GM12878 (cell line): ENCODE data around the gene FRK. TPM values are rescaled to one million over a fixed set of nuclear protein-coding genes. Genes with fewer than 3 reads are reported as not detected.

Experiments
- ASH2L ChIP-seq: fragments of 300-600, 200-600 bp; sonication (generic); IDR thresholded peaks from 2 replicates; pipeline ENCODE4 v1.6.1; 2017; ENCODE audit warnings: low read depth, mild to moderate bottlenecking, borderline replicate concordance
- BHLHE40 ChIP-seq, 2 experiments: fragments of 450-650 bp in 1 of 2; IDR thresholded peaks; 2 replicates each; pipeline ENCODE4 v1.6.1; 2011 to 2017; ENCODE audit warnings: low read depth in 2 of 2, borderline replicate concordance in 1 of 2, improper control_type of control experiment in 1 of 2, low read length in 1 of 2, mild to moderate bottlenecking in 1 of 2
- CBFB ChIP-seq: IDR thresholded peaks from 2 replicates; pipeline ENCODE4 v1.6.1; 2016; ENCODE audit warnings: antibody characterized with exemption, low read depth
- CEBPB ChIP-seq, 2 experiments: fragments of 150-350 bp in 1 of 2; IDR thresholded peaks; 2 replicates each; pipeline ENCODE4 v1.6.1; 2012 to 2014; ENCODE audit warnings: low read depth in 2 of 2, low read length in 2 of 2, borderline replicate concordance in 1 of 2, inconsistent platforms in 1 of 2
- CHD2 ChIP-seq: IDR thresholded peaks from 2 replicates; pipeline ENCODE4 v1.6.1; 2011; ENCODE audit warnings: low read depth, low read length, improper control_type of control experiment, borderline replicate concordance
- EP300 ChIP-seq, 2 experiments: fragments of 150-350 bp in 1 of 2; IDR thresholded peaks; 2 replicates each; pipeline ENCODE4 v1.6.1; 2011 to 2012; ENCODE audit warnings: low read depth in 2 of 2, low read length in 2 of 2, borderline replicate concordance in 1 of 2, improper control_type of control experiment in 1 of 2, inconsistent platforms in 1 of 2; ENCODE audit not compliant: control insufficient read depth in 1 of 2
- GABPA ChIP-seq: IDR thresholded peaks from 2 replicates; pipeline ENCODE4 v1.6.1; 2014; ENCODE audit warnings: antibody characterized with exemption, low read depth, mild to moderate bottlenecking, inconsistent platforms
- HDAC2 ChIP-seq: fragments of 200-600 bp; sonication (generic); IDR thresholded peaks from 2 replicates; pipeline ENCODE4 v1.6.1; 2017
- IKZF1 ChIP-seq: fragments of 450-650 bp; conservative IDR thresholded peaks from 2 replicates; pipeline ENCODE4 v1.6.1; 2017; ENCODE audit warnings: antibody characterized with exemption, mild to moderate bottlenecking
- IRF5 ChIP-seq: fragments of 450-650 bp; IDR thresholded peaks from 2 replicates; pipeline ENCODE4 v1.6.1; 2017; ENCODE audit warnings: borderline replicate concordance
- MEF2B ChIP-seq: fragments of 450-650 bp; IDR thresholded peaks from 2 replicates; pipeline ENCODE4 v1.6.1; 2018; ENCODE audit warnings: mild to moderate bottlenecking, moderate library complexity; ENCODE audit not compliant: partially characterized antibody, poor library complexity, severe bottlenecking
- MYB ChIP-seq: fragments of 150-350 bp; IDR thresholded peaks from 2 replicates; pipeline ENCODE4 v1.6.1; 2014; ENCODE audit warnings: mild to moderate bottlenecking, low read depth, low read length, borderline replicate concordance
- MYC ChIP-seq: IDR thresholded peaks from 2 replicates; pipeline ENCODE4 v1.6.1; 2011; ENCODE audit warnings: mild to moderate bottlenecking, low read length, moderate library complexity, inconsistent platforms; ENCODE audit not compliant: insufficient read depth, insufficient replicate concordance, insufficient read length, severe bottlenecking
- NR2F1 ChIP-seq: fragments of 450-650 bp; conservative IDR thresholded peaks from 2 replicates; pipeline ENCODE4 v1.6.1; 2017; ENCODE audit warnings: mild to moderate bottlenecking
- PAX8 ChIP-seq: fragments of 450-650 bp; IDR thresholded peaks from 2 replicates; pipeline ENCODE4 v1.6.1; 2017; ENCODE audit warnings: mild to moderate bottlenecking, moderate library complexity
- RAD51 ChIP-seq: fragments of 450-650 bp; IDR thresholded peaks from 2 replicates; pipeline ENCODE4 v1.6.1; 2016; ENCODE audit warnings: moderate library complexity, mild to moderate bottlenecking, inconsistent platforms
- SIX5 ChIP-seq: IDR thresholded peaks from 2 replicates; pipeline ENCODE4 v1.6.1; 2011; ENCODE audit warnings: mild to moderate bottlenecking, low read depth, low read length, moderate library complexity; ENCODE audit not compliant: severe bottlenecking
- SMAD1 ChIP-seq: fragments of 450-650 bp; IDR thresholded peaks from 2 replicates; pipeline ENCODE4 v1.6.1; 2018; ENCODE audit warnings: mild to moderate bottlenecking, low read depth; ENCODE audit not compliant: partially characterized antibody
- SMAD5 ChIP-seq: IDR thresholded peaks from 2 replicates; pipeline ENCODE4 v1.6.1; 2016; ENCODE audit warnings: antibody characterized with exemption, low read depth
- SP1 ChIP-seq: IDR thresholded peaks from one replicate; pipeline ENCODE4 v1.6.1; 2011; ENCODE audit warnings: low read depth, low read length
- ZBED1 ChIP-seq: IDR thresholded peaks from 2 replicates; pipeline ENCODE4 v1.6.1; 2016; ENCODE audit warnings: borderline replicate concordance
- polyA plus RNA-seq, 11 experiments: library from polyadenylated mRNA; depleted of rRNA in 4 of 11; unstranded in 6 of 11; stranded (reverse) in 5 of 11; fragments of >200 nt; fragmentation: Nextera tagmentation in 4 of 11; fragmentation: Illumina TruSeq in 1 of 11; extraction: Ambion mirVana in 4 of 11; extraction: Trizol in 1 of 11; gene quantifications; 1 replicate in 1 of 11; 2 replicates in 10 of 11; pipeline versions ENCODE4 v1.2.1 to v1.2.3, GENCODE V29; 2011 to 2016; ENCODE audit warnings: inconsistent platforms in 2 of 11, missing spikeins in 2 of 11, low read depth in 1 of 11
- total RNA-seq, 4 experiments: library from RNA; depleted of rRNA in 3 of 4; stranded (reverse); fragments of >200 nt in 3 of 4; fragmentation: Illumina TruSeq in 1 of 4; extraction: Trizol in 1 of 4; gene quantifications; 2 replicates each; pipeline versions ENCODE4 v1.2.1 to v1.2.3, GENCODE V29; 2013 to 2021
- TF ChIP-seq, protein P1 (sequence below): fragments of 450-650 bp; conservative IDR thresholded peaks from 2 replicates; pipeline ENCODE4 v1.6.1; 2017; ENCODE audit warnings: mild to moderate bottlenecking, moderate library complexity
- TF ChIP-seq, protein P2 (sequence below): fragments of 450-650 bp; IDR thresholded peaks from 2 replicates; pipeline ENCODE4 v1.6.1; 2017; ENCODE audit warnings: low read depth, mild to moderate bottlenecking, moderate library complexity
- TF ChIP-seq, protein P3 (sequence below): IDR thresholded peaks from 2 replicates; pipeline ENCODE4 v1.6.1; 2012; ENCODE audit warnings: low read depth, low read length, improper control_type of control experiment

FRK gene
- total and polyA plus RNA-seq, 10 of the 15 experiments (the other 5 are each of a cell fraction or from before 2014, with no cell fraction given): 0.29 to 2.4 (median 1.2) TPM

GRCh38 chr6:116059713-116060571 lies 749 bp downstream of the FRK start (continued):
- TF ChIP-seq MEF2B (peak; percentile 57), SP1 (no peak), SMAD1 (no peak), CHD2 (no peak), PAX8 (0 out of 2 replicates have a peak, but pooled peaks have one; percentile 35), ASH2L (no peak), EP300 (IDR thresholded peaks at IDR 0.05; ENCODE audit: borderline replicate concordance in 1 of 2, control insufficient read depth in 1 of 2, low read depth in 2 of 2, low read length in 2 of 2) (peak; percentile 38 to 58; a peak in 2 of 4 replicates), MYB (no peak), NR2F1 (peak; percentile 60; the same call in 1 of the 2 replicates), IRF5 (no peak), MYC (no peak), BHLHE40 (IDR thresholded peaks at IDR 0.05; ENCODE audit: borderline replicate concordance in 1 of 2, low read depth in 2 of 2, low read length in 1 of 2) (peak; percentile 36 to 56; a peak in 1 of 4 replicates), GABPA (no peak), SIX5 (no peak), IKZF1 (peak; percentile 89), CBFB (no peak), SMAD5 (no peak), CEBPB (IDR thresholded peaks at IDR 0.05; ENCODE audit: borderline replicate concordance in 1 of 2, low read depth in 2 of 2, low read length in 2 of 2) (no peak), HDAC2 (no peak), RAD51 (0 out of 2 replicates have a peak, but pooled peaks have one; percentile 13), ZBED1 (no peak)
- TF ChIP-seq, protein P1, sequence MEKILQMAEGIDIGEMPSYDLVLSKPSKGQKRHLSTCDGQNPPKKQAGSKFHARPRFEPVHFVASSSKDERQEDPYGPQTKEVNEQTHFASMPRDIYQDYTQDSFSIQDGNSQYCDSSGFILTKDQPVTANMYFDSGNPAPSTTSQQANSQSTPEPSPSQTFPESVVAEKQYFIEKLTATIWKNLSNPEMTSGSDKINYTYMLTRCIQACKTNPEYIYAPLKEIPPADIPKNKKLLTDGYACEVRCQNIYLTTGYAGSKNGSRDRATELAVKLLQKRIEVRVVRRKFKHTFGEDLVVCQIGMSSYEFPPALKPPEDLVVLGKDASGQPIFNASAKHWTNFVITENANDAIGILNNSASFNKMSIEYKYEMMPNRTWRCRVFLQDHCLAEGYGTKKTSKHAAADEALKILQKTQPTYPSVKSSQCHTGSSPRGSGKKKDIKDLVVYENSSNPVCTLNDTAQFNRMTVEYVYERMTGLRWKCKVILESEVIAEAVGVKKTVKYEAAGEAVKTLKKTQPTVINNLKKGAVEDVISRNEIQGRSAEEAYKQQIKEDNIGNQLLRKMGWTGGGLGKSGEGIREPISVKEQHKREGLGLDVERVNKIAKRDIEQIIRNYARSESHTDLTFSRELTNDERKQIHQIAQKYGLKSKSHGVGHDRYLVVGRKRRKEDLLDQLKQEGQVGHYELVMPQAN: no peak
- TF ChIP-seq, protein P2, sequence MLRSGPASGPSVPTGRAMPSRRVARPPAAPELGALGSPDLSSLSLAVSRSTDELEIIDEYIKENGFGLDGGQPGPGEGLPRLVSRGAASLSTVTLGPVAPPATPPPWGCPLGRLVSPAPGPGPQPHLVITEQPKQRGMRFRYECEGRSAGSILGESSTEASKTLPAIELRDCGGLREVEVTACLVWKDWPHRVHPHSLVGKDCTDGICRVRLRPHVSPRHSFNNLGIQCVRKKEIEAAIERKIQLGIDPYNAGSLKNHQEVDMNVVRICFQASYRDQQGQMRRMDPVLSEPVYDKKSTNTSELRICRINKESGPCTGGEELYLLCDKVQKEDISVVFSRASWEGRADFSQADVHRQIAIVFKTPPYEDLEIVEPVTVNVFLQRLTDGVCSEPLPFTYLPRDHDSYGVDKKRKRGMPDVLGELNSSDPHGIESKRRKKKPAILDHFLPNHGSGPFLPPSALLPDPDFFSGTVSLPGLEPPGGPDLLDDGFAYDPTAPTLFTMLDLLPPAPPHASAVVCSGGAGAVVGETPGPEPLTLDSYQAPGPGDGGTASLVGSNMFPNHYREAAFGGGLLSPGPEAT: peak; percentile 85
- TF ChIP-seq, protein P3, sequence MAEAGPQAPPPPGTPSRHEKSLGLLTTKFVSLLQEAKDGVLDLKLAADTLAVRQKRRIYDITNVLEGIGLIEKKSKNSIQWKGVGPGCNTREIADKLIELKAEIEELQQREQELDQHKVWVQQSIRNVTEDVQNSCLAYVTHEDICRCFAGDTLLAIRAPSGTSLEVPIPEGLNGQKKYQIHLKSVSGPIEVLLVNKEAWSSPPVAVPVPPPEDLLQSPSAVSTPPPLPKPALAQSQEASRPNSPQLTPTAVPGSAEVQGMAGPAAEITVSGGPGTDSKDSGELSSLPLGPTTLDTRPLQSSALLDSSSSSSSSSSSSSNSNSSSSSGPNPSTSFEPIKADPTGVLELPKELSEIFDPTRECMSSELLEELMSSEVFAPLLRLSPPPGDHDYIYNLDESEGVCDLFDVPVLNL: no peak
